ENCODE measurements around the gene PNPLA2.

DNA sequence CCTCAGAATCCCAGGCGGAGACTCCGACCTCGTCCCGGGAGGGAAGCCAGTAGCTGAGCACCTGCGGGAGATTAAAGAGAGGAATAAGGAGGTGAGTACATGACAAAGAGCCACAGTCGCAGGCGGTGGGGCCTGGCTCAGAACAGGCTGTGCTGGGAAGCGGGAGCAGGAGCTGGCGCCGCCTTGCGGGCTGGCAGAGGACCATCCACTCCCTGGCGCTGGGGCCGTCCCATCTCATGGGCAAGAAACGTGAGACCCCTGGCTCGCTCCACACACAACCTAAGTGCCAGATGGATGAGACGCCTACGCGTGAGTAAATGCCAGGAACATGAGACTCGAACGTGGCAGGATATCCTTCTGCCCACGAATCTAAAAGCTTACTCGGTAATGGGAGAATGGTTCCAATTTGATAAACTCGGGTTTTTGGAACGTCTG, 35.1 kb upstream of the PNPLA2 start:
- no peak for TF ChIP-seq POLR2A (IDR thresholded peaks at IDR 0.05; ENCODE audit: low read depth)
- TF ChIP-seq, protein P1, sequence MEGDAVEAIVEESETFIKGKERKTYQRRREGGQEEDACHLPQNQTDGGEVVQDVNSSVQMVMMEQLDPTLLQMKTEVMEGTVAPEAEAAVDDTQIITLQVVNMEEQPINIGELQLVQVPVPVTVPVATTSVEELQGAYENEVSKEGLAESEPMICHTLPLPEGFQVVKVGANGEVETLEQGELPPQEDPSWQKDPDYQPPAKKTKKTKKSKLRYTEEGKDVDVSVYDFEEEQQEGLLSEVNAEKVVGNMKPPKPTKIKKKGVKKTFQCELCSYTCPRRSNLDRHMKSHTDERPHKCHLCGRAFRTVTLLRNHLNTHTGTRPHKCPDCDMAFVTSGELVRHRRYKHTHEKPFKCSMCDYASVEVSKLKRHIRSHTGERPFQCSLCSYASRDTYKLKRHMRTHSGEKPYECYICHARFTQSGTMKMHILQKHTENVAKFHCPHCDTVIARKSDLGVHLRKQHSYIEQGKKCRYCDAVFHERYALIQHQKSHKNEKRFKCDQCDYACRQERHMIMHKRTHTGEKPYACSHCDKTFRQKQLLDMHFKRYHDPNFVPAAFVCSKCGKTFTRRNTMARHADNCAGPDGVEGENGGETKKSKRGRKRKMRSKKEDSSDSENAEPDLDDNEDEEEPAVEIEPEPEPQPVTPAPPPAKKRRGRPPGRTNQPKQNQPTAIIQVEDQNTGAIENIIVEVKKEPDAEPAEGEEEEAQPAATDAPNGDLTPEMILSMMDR (IDR thresholded peaks at IDR 0.05) = peak; percentile 53 to 83 (median 56)
- no peak for TF ChIP-seq EP300 (IDR thresholded peaks at IDR 0.05)

Data from esophagus muscularis mucosa (tissue), 4 donors.